Transverse colon (tissue), 4 donors: Measurements from ENCODE around the gene INTS14. TPM values are rescaled to one million over a fixed set of nuclear protein-coding genes. Genes with fewer than 3 reads are reported as not detected.

Experiments used
- DNase-seq: peaks from one replicate; pipeline ENCODE4 v3.0.0-alpha.2; 2019
- H3K27ac ChIP-seq, 4 donors: fragments of 200-600 bp; sonication (generic); 2 replicates each; pipeline ENCODE4 v1.5.1; 2016 to 2018; ENCODE audit warnings: inconsistent platforms in 4 of 4
- H3K27me3 ChIP-seq: fragments of 200-600 bp; sonication (generic); 2 replicates; pipeline ENCODE4 v1.5.1; 2017; ENCODE audit warnings: inconsistent platforms
- H3K36me3 ChIP-seq, 4 donors: fragments of 200-600 bp; sonication (generic); 2 replicates each; pipeline ENCODE4 v1.5.1; 2017 to 2019; ENCODE audit warnings: inconsistent platforms in 4 of 4
- H3K4me1 ChIP-seq, 4 donors: fragments of 200-600 bp; sonication (generic); 2 replicates each; pipeline ENCODE4 v1.5.1; 2017 to 2020; ENCODE audit warnings: inconsistent platforms in 4 of 4
- H3K4me3 ChIP-seq, 4 donors: fragments of 200-600 bp; sonication (generic); 1 replicate in 1 of 4; 2 replicates in 3 of 4; pipeline versions ENCODE4 v1.5.1 to v1.6.1; 2017 to 2019; ENCODE audit warnings: inconsistent platforms in 4 of 4
- H3K9me3 ChIP-seq, 2 donors: fragments of 200-600 bp; sonication (generic); 2 replicates each; pipeline ENCODE4 v1.5.1; 2017 to 2019; ENCODE audit warnings: inconsistent platforms in 2 of 2
- EP300 ChIP-seq: sonication (generic); formaldehyde crosslinking; IDR thresholded peaks from one replicate; pipeline ENCODE4 v1.6.1; 2017; ENCODE audit warnings: antibody characterized with exemption, low read depth
- POLR2A ChIP-seq: fragments of 450-650 bp; IDR thresholded peaks from one replicate; pipeline ENCODE4 v1.6.1; 2016; ENCODE audit warnings: antibody characterized with exemption, mild to moderate bottlenecking, moderate library complexity
- POLR2AphosphoS5 ChIP-seq, 3 donors: sonication (generic); formaldehyde crosslinking; IDR thresholded peaks; one replicate each; pipeline ENCODE4 v1.6.1; 2016; ENCODE audit warnings: antibody characterized with exemption in 3 of 3
- WGBS, 2 donors: methylation state at CpG; one replicate each; pipeline ENCODE4 v1.1.5; 2018; ENCODE audit warnings: low coverage in 1 of 2; 5-methylcytosine and 5-hydroxymethylcytosine counted together
- in situ Hi-C, 4 donors: fragments of 200-750 bp; cut with MboI; loops; one replicate each; pipeline versions ENCODE4 v1.15.0 to v1.15.1; 2017; ENCODE audit warnings: low sequenced_read_pairs in 3 of 4, low pct_ligation_motif_present in 1 of 4, low pct_unique_long_range_greater_than_20kb in 1 of 4
- intact Hi-C: fragments of 100-400 bp; cut with DNase I; formaldehyde crosslinking; loops from one replicate; pipeline ENCODE4 v1.15.1; 2023; ENCODE audit warnings: low total_unique reads
- total RNA-seq, 4 donors: library from RNA; depleted of rRNA; stranded (reverse); fragments of >200 nt; gene quantifications; one replicate each; pipeline ENCODE4 v1.1.0, GENCODE V29; 2016
- TF ChIP-seq, protein P1 (sequence below), 5 experiments: fragments of 200-600 bp in 3 of 5; fragments of 450-650 bp in 2 of 5; sonication (generic) in 3 of 5; IDR thresholded peaks; 1 replicate in 2 of 5; 2 replicates in 3 of 5; pipeline ENCODE4 v1.5.1; 2016 to 2017; ENCODE audit warnings: antibody characterized with exemption in 5 of 5, inconsistent platforms in 3 of 5, mild to moderate bottlenecking in 2 of 5, moderate library complexity in 1 of 5

Gene INTS14
- total RNA-seq, 4 donors from 2014 or later, result 12.3 to 272 (median 37.2) TPM

DNA sequence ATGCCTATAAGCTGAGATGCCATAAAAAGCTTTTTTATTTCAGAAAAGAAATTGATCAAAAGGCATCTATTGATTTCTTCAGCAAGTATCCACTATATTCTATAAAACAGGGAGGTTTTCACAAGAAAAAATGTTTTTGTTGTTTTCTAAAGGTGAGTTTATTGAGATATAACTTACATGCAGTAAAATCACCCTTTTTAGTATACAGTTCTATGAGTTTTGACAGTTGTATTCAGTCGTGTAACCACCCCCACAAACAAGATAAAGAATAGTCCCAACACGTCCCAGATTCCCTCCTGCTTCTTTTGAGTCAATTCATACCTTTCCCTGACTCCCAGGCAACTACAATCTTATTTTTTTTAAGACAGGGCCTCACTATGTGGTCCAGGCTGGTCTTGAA lies 7.8 kb downstream of the INTS14 start:
- intact Hi-C loops, result no loop called here

DNA sequence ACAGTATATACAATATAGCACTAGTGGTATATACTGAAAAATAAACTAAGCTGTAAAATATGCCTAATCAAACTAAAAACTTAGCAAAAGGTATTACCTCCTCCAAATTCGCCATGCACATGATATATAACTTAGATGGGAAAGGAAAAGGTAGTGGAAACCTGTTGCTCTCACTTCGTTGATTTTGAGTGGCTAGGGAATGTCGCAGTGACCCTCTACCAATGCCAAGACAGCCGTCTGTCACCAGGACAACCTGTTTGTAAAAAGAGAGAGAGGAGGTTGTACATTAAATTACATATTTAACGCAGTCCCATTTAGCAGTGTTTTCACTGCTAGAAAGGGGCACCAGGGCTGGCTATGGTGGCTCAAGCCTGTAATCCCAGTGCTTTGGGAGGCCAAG lies 11.3 kb downstream of the INTS14 start:
- TF ChIP-seq POLR2AphosphoS5 (IDR thresholded peaks at IDR 0.05) (no peak), EP300 (no peak), POLR2A (no peak)
- TF ChIP-seq, protein P1, sequence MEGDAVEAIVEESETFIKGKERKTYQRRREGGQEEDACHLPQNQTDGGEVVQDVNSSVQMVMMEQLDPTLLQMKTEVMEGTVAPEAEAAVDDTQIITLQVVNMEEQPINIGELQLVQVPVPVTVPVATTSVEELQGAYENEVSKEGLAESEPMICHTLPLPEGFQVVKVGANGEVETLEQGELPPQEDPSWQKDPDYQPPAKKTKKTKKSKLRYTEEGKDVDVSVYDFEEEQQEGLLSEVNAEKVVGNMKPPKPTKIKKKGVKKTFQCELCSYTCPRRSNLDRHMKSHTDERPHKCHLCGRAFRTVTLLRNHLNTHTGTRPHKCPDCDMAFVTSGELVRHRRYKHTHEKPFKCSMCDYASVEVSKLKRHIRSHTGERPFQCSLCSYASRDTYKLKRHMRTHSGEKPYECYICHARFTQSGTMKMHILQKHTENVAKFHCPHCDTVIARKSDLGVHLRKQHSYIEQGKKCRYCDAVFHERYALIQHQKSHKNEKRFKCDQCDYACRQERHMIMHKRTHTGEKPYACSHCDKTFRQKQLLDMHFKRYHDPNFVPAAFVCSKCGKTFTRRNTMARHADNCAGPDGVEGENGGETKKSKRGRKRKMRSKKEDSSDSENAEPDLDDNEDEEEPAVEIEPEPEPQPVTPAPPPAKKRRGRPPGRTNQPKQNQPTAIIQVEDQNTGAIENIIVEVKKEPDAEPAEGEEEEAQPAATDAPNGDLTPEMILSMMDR (IDR thresholded peaks at IDR 0.05), result no peak
- no peak overlapping the region for H3K27ac ChIP-seq
- in situ Hi-C loops (no loop called here), intact Hi-C loops (no loop called here)
- no peak overlapping the region for H3K4me3 ChIP-seq
- WGBS, 2 donors, result 95 to 100% methylated on average over 5 of the region's 5 CpGs
- H3K27me3 ChIP-seq, result no peaks in the 10 kb centered on the region
- H3K36me3 ChIP-seq, result peaks cover 0 to 66% (median 22%) of the 10 kb centered on the region in 4 donors
- H3K4me1 ChIP-seq, result no peaks in the 10 kb centered on the region
- H3K9me3 ChIP-seq, result no peaks in the 10 kb centered on the region
- no peak for DNase-seq

More for the DNA sequence above, 7.8 kb downstream of the INTS14 start:
- Histone ChIP-seq H3K36me3 (peaks cover 0 to 46% (median 20%) of the 10 kb centered on the region in 4 donors), H3K4me1 (no peaks in the 10 kb centered on the region), H3K27ac (no peak overlapping the region), H3K4me3 (no peak overlapping the region), H3K9me3 (no peaks in the 10 kb centered on the region), H3K27me3 (no peaks in the 10 kb centered on the region)
- in situ Hi-C loops, result no loop called here
- TF ChIP-seq EP300, result no peak
- TF ChIP-seq, protein P1 (IDR thresholded peaks at IDR 0.05), result no peak
- TF ChIP-seq POLR2AphosphoS5 (IDR thresholded peaks at IDR 0.05), result no peak
- TF ChIP-seq POLR2A, result no peak
- 85 to 88% methylated on average over 2 of the region's 2 CpGs for WGBS, 2 donors
- no peak for DNase-seq

GRCh38 chr15:65598468-65598867 lies 12.5 kb downstream of the INTS14 start:
- 98 to 100% methylated on average over 2 of the region's 2 CpGs for WGBS, 2 donors
- Histone ChIP-seq H3K27ac (no peak overlapping the region), H3K36me3 (peaks cover 0 to 58% (median 18%) of the 10 kb centered on the region in 4 donors), H3K27me3 (no peaks in the 10 kb centered on the region), H3K9me3 (no peaks in the 10 kb centered on the region), H3K4me1 (no peaks in the 10 kb centered on the region), H3K4me3 (no peak overlapping the region)
- intact Hi-C loops (no loop called here), in situ Hi-C loops (no loop called here)
- no peak for TF ChIP-seq POLR2AphosphoS5 (IDR thresholded peaks at IDR 0.05)
- TF ChIP-seq POLR2A, result no peak
- no peak for TF ChIP-seq EP300
- TF ChIP-seq, protein P1 (IDR thresholded peaks at IDR 0.05), result no peak
- no peak for DNase-seq

DNA sequence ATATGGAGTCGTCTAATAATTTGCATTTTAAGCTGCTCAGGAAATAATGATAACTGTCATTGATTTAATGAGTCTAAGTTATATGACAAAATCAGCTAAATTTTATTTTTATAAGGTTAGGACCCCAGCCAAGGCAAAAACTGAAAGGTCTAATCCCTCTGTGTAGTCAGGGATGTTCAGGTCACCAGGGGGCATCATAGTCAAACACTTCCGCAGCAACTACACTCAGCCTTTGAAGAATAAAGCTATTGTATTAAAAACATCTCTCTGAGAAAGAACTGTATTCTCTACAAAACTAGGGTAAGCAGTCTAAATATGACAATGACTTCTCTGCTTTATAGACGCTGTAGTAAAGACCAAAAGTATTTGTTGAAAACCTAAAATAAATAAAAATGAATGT lies 15.0 kb downstream of the INTS14 start:
- in situ Hi-C loops, result no loop called here
- H3K27ac ChIP-seq, result no peak overlapping the region
- TF ChIP-seq EP300, result no peak
- TF ChIP-seq, protein P1 (IDR thresholded peaks at IDR 0.05), result no peak
- no peak for TF ChIP-seq POLR2A
- TF ChIP-seq POLR2AphosphoS5 (IDR thresholded peaks at IDR 0.05), result no peak
- H3K36me3 ChIP-seq, result peaks cover 0 to 62% (median 25%) of the 10 kb centered on the region in 4 donors
- DNase-seq, result no peak
- 68 to 82% methylated on average over 3 of the region's 3 CpGs for WGBS, 2 donors
- H3K4me3 ChIP-seq, result no peak overlapping the region
- intact Hi-C loops, result no loop called here
- no peaks in the 10 kb centered on the region for H3K4me1 ChIP-seq
- H3K9me3 ChIP-seq, result no peaks in the 10 kb centered on the region
- H3K27me3 ChIP-seq, result no peaks in the 10 kb centered on the region
